ENCODE measurements around the gene WDR31.

GRCh38 chr9:113269355-113269754, 70.7 kb downstream of the WDR31 start:
- no peak for TF ChIP-seq POLR2A (IDR thresholded peaks at IDR 0.05)
- no peak for TF ChIP-seq CTCF (IDR thresholded peaks at IDR 0.05)
